ENCODE data around the gene CGREF1.

The CGREF1 gene

DNA sequence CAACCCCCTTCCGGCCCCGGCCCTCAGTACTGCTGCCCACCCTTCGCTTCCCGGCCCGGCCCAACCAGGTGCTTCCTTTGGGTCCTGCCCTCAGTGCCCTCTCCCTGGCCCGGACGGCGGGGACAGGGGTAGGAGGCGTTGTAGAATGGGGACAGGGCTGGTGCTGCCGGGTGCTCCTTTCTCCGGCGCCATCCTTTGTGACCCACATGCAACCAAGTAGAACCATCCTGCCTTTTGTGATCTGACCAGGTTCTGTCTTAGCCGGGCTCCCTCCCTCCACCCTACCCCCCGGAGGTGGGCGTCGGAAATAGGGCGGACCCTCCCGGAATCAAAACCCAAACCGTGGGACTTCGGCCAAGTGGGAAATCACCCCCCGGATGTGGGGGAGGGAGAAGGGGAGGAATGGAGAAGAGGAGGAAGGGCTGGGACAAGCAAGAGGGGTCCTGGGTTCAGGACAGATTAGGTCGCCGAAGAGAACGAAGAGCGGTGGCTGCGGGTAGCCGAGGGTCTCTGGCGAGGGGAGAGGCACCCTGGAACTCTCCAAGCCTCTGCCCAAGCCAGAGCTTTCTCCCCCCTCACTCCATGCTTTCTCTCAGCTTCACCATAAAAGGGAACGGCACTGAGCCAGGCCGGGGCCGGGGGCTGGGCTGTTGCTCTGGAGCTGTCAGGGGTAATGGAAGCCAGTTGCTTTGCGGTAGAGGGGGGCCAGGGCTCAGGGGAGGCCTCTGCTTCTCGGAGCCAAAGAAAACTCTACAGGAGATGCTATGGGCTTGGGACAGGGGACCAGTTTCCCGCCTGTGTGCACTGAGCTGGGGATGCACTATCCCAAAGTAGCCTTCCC lies 46.7 kb downstream of the CGREF1 start:
- DNase-seq: peak; percentile 87

DNA sequence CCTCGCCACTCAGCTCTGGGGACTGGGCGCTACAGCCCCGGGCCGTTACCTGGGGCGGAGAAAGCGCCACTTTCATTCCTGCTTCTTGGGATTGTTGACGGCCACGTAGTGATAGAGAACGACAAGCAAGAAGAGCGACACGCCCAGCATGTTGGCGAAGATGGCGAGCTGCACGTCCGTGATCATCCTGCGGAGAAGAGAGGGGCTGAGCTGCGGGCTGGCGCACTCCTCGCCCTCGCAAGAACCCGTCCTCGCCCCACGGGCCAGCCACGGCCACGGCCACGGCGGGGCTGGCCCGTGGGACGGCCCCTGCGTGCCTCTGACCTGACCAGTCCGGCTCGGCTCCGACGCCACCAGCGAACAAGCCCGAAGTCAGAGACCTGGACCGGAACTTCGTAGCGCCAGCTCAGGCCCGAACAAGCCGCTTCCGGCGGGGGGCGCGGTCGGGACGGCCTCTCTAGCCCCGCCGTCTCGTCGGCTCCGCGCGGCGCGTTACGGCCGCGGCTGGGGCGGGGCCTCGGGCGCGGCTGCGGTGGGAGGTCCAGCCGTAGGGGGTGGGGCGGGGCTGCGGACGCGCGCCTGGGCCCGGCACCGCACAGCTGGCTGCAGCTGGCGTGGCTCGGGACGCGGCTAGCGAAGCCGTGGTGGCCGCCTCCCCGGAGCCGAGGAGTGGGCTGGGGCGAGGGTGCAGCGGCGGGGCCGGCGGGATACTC lies 47.5 kb downstream of the CGREF1 start, which contains the start of gene OST4:
OST4 (minus strand) TSS at position 378 of the 713 bp plus-strand sequence.
- peak; percentile 96 for DNase-seq

DNA sequence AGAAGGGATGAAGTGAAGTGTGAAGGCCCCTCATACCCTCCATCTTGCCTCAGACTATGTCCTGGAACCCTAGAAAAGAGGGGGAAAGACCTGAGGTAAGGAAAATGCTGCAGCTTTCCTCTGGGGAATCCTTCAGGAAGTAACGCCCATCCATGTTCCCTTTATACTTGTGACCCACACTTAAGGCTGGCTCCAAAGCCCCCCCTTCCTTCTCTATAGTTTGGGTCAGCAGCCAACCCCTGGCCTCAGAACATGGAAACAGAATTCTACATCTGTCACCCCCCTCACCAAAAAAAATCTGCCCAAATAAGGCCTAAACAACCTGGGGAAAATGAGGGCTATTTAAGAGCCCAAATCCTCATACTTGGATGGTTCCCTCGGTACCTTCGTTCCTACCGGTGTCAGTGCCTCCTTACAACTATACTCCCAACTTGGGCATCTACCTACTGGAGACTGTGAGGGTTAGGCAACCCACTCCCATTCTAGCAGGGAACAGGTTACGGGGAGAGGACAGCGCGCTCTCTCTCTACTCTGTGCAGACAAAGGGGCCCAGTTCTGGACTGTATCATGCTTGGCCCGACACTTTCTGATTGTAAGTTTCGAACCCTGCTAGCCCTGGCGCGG lies 48.2 kb downstream of the CGREF1 start:
- no peak for DNase-seq

DNA sequence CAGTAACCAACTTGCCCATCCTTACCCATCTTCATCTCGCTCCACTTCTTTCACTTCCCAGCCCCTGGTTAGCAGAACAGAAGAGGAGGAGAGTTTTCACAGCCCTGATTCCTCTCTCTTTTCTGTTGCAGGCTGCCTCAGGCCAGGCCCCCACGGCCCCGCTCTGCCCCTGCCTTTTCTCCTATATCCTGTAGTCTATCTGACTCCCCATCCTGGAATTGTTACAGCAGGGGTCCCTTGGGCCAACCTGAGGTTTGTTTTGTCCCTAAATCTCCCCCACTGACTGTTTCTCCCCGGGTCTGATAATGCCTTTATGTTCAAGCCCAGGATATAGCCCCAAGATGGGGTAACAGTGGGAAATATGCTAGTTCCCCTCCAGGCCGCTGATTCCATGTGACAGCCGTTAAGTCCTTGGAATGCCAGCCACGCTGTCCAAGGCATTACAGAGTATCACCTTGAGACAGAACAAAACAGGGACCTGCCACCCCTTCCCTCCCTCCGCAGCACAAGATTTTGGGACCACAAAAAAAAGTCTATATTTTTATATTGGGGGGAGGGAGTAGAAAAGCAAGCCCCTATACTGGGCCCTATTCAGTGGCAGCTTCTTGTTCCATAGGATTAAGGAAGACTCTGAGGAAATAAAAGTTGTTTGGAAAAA lies 48.8 kb downstream of the CGREF1 start:
- DNase-seq: no peak

DNA sequence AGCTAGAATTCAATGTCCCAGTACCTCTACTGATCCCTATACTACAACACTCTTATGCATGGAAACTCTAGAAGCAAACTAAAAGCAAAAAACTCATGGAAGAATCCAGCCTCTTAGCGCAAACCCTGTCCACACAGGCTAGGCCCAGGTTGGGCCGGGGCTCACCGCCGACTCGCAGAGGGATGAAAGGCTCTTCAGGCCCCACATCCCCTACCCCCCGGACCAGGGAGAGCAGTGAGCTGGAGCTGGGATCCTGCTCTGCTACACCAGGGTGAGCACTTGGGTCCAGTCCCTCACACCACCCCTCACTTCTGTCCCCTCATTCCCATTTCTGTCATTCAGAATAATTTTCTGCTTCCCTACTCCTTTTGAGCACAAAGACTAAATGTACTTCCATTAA lies 49.5 kb downstream of the CGREF1 start:
- no peak for DNase-seq

DNA sequence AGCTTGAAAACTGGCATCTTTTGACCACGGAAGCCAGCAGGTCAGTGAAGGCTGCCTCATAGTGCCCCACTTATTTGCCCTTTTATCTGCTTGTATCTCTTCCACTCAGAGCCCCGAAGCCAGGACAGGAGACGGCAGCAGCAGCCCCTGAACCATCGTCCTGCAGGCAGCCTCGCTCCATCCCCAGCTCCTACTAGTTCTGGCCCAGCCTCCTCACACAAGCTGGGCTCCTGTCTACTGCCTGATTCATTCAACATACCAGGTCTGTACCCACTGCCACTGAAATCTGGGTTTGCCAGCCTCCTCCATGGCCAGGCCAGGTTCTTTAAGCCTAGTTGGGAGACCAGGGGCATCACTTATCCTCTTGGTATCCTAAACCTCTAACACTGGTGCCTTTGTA lies 51.5 kb downstream of the CGREF1 start:
- no peak for DNase-seq

DNA sequence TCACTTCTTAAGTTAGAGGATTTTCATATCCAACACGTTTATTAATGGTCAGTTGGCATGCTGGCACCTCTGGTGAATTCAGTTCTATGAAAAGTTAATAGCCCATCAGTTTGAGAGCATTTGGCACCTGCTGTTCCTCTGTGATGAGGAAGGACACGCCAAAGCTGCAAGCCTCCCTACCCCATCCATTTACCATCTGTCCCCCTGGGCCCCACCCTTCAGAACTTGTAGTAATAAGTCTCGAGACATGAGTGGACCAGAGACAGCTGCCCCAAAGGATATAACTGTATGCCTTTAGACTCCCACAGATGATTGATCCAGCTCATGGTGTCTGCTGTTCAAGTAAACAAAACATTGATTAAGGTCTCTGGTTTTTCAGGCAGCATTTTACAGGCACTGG lies 53.8 kb downstream of the CGREF1 start:
- DNase-seq: no peak

DNA sequence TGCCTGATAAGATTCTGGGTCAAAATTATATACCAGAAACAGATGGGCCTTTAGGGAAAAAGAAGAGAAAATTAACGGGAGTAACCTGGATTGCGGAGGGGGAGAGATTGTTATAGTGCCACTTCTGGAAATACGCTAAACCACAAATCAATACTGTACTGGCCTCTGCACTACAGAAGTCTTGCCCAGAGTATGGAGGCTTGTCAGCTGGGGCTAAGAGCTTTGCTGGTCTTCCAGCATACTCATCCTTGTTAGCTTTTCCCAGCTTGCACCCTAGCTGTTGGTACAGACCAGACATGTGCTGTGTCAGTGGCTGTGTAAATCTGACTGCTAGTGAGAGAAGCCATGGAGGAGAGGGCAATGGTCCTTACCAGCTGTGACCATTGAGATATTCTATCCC lies 58.6 kb downstream of the CGREF1 start:
- DNase-seq: no peak

DNA sequence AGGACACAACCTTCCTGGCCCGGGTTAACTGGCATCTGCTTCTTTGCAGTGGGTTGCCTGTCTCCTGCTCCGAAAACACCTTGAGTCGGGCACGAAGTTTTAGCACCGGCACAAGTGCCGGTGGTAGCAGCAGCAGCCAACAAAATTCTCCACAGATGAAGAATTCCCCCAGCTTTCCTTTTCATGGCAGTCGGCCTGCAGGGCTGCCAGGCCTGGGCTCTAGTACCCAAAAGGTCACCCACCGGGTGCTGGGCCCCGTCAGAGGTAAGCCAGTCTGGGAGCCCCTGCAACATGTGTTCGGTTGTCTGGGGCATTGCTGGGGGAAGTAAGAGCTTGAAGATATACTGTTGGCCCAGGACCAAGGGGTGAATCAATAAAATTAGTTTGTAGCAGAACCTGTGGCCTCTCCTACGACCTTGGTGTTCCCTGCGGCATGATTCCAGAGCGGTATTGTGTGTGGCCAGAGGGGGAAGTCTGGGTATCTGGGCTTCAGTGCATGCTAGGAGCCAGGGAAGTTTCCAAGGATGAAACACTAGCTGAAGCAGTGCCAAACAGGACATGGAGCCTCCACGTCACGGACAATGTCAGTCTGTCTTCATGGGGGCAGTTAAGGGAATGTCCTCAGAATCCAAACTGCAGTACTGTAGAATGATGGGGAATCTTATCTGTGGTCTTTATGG lies 59.6 kb downstream of the CGREF1 start:
- DNase-seq: no peak

DNA sequence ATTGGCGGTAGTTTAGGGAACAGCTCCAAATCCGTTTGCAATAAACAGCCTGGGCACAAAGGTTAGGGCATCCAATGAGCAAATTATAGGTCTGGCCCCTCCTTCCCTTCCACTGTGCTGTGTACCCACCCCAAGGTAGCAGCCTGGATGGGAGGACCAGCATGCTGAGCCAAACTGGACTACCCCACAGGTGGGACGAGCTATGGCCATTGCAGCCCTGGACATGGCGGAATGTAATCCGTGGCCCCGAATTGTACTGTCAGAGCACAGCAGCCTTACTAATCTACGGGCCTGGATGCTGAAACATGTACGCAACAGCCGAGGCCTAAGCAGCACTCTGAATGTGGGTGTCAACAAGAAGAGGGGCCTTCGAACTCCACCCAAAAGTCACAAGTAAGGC lies 60.7 kb downstream of the CGREF1 start:
- no peak for DNase-seq

DNA sequence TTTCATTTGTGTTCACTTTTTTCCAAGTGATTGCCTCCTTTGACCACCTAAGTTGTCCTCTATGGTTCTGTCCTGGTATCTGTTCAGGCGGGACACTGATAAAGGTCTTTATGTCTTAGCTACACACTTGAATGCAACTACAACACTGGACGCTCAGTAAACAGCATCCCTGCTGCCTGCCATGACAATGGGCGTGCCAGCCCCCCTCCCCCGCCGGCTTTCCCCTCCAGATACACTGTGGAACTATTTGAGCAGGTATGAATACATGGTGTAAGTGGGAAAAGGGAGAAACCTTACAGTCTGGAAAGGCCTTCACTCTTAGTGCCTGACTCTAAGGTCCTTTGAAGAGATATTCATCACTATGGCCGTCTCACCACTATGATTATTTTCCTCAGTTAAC lies 61.7 kb downstream of the CGREF1 start:
- no peak for DNase-seq

DNA sequence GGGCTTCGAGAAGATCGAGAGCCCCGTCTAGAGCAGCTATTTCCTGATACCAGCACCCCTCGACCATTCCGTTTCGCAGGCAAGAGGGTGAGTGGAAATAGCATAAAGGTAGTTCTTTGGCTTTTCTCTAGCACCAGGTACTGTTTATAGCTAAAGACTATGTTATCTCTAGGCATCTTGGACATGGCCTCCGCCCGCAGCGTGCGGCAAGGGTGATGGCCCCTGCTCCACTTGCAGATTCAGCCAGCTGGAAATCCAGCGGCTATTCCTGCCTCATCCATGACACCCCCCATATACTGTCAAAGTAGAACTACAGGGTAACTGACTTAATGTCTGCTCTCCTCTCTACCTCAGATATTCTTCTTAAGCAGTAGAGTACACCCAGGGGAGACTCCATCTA lies 64.2 kb downstream of the CGREF1 start:
- no peak for DNase-seq

DNA sequence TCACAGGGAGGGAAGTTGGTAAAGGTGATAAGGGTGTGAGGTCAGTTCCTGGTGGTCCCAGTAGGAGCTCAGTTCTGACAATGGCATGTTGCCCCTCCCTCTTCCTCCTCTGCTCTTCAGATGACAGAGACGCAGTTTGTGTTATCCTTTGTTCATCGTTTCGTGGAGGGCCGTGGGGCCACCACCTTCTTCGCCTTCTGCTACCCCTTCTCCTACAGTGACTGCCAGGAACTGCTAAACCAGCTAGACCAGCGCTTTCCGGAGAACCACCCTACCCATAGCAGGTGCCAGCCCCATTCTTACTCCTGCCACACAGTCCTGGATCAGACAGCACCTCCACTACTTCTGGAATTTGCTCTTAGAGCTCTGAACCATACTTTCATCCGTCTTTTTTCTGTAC lies 65.2 kb downstream of the CGREF1 start:
- DNase-seq: no peak

DNA sequence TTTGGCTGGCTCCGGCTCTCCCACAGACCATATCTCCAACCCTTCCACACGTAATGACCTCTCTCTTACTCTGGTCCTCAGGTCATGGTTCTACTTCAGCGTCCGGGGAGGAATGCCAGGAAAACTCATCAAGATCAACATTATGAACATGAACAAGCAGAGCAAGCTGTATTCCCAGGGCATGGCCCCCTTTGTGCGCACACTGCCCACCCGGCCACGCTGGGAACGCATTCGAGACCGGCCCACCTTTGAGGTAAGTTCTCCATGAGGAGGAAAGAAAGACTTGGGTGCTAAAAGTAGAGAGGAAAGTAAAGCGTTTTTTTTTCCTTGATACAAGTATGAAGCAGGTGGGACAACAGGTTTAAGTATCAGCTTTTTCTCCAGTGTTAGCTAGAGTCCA lies 65.6 kb downstream of the CGREF1 start:
- DNase-seq: no peak

DNA sequence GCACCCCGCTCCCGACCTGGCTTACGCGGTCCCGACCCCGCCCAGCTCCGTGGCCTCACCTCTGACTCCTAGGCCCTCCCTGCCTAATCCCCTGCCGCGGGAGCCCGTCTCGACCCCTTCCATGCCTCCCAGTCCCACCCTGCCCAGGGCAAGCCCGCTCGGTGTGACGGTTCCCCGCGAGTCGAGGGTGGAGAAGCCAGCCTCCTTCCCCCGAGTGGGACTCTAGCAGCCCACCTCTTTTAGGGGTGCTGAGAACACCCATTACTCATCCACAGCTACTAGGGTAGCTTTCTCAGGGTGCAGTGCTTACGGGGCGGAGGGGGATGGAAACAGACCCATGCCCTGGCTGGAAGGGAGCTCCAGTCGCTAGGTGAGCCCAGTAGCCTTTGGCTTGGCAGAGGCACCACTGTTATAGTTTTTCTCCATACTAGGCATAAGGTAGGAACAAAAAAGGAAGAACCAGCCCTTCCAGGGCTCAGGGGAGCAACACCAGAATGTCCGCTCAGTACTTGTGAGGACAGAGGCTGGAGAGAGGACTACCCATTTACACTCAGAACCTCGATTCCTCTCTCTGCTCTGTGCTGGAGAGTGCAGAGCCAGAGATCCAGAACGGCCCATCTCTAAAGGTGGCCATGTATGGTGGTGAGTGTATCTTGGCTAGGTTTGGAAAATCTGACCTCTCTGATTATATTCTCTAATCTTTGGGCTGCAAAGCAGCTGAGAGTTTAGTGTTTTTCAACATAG lies 66.9 kb downstream of the CGREF1 start:
- no peak for DNase-seq

DNA sequence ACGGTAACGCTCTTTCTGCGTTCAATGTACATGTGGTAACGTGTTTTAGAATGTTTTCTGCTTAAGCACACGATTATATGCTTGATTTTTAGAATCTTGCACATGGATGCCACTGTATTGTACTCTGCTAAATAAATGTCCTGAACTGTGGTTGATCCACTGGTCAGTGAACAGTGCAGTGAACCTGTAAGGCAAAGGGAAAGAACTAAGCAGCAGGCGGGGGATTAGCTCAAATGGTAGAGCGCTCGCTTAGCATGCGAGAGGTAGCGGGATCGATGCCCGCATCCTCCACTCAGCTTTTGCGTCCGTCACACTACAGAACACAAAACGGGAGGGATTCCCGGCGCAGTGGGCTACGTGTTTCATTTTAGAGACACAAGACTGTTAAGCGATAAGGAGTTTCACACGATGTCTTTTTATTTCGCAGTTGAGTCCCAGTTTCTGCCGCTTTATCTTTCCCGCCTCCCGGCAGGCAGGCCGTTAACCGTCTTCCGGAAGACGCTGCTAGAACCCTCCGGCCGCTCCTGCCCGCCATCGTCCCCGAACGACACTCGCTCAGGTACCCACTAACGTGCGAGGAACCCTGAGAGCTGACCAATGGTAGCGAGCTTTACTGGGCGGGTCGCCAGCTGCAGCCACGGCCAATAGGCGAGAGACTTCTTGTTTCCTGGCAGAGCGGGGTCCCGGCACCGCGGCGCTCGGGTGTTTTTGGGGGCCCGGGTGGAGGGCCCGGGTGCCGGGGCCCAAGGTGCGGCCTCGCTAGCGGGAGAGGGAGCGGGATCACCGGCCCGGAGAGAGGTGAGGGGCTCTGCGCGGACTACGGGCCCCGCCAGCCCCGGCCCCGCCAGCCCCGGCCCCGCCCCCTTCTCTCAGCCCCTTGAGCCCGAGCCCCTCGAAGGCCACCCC lies 67.7 kb downstream of the CGREF1 start, which contains the start of gene AGBL5:
AGBL5 (plus strand) TSS at position 673 of the 906 bp plus-strand sequence. CDS start 1,291 bp downstream, outside the sequence.
- DNase-seq: peak; percentile 98
